Neural cell (in vitro differentiated cells): ENCODE data around the gene EGFL8. TPM values are rescaled to one million over a fixed set of nuclear protein-coding genes. Genes with fewer than 3 reads are reported as not detected.

Source experiments
- H2AFZ ChIP-seq: fragments of 200-600, 300-800 bp; sonication (generic), shearing (Covaris generic); 2 replicates; pipeline ENCODE4 v1.6.0; 2014; ENCODE audit warnings: low read depth, mild to moderate bottlenecking, antibody characterized with exemption, low read length, moderate library complexity
- H3F3A ChIP-seq: fragments of 200-600 bp; shearing (Covaris generic); 2 replicates; pipeline ENCODE4 v1.6.1; 2016; ENCODE audit warnings: mild to moderate bottlenecking, moderate library complexity, mixed read lengths, antibody characterized with exemption, low read length; ENCODE audit not compliant: insufficient read depth, poor library complexity, severe bottlenecking
- H3K27ac ChIP-seq: fragments of 200-600, 300-800 bp; sonication (generic), shearing (Covaris generic); 2 replicates; pipeline ENCODE4 v1.5.1; 2014; ENCODE audit warnings: mild to moderate bottlenecking, low read length, moderate library complexity
- H3K27me3 ChIP-seq: fragments of 300-800, 200-600 bp; sonication (generic), shearing (Covaris generic); 2 replicates; pipeline ENCODE4 v1.6.0; 2014; ENCODE audit warnings: mild to moderate bottlenecking, low read depth, low read length, moderate library complexity; ENCODE audit not compliant: insufficient read depth
- H3K36me3 ChIP-seq: fragments of 300-800, 200-600 bp; sonication (generic), shearing (Covaris generic); 2 replicates; pipeline ENCODE4 v1.5.1; 2014; ENCODE audit warnings: mild to moderate bottlenecking, antibody characterized with exemption, low read length, moderate library complexity; ENCODE audit not compliant: insufficient read depth
- H3K4me2 ChIP-seq: fragments of 300-800, 200-600 bp; sonication (generic), shearing (Covaris generic); 2 replicates; pipeline ENCODE4 v1.6.0; 2014; ENCODE audit warnings: mild to moderate bottlenecking, low read length
- H3K4me3 ChIP-seq: fragments of 300-800, 200-600 bp; sonication (generic), shearing (Covaris generic); 2 replicates; pipeline ENCODE4 v1.5.1; 2014; ENCODE audit warnings: mild to moderate bottlenecking, low read length, moderate library complexity
- H3K79me2 ChIP-seq: fragments of 200-600 bp; shearing (Covaris generic); replicated peaks from 2 replicates; pipeline ENCODE4 v1.6.0; 2014; ENCODE audit warnings: mild to moderate bottlenecking, low read length, moderate library complexity; ENCODE audit not compliant: insufficient read depth
- H3K9ac ChIP-seq: fragments of 300-800, 200-600 bp; sonication (generic), shearing (Covaris generic); 2 replicates; pipeline ENCODE4 v1.6.1; 2016; ENCODE audit warnings: mild to moderate bottlenecking, low read length, mixed read lengths
- H3K9me2 ChIP-seq: fragments of 200-600 bp; shearing (Covaris generic); 2 replicates; pipeline ENCODE4 v1.6.1; 2016; ENCODE audit warnings: mild to moderate bottlenecking, low read length, mixed read lengths; ENCODE audit not compliant: insufficient read depth
- H3K9me3 ChIP-seq: fragments of 200-600, 300-800 bp; sonication (generic), shearing (Covaris generic); 2 replicates; pipeline ENCODE4 v1.6.1; 2016; ENCODE audit warnings: mild to moderate bottlenecking, mixed run types, low read length, moderate library complexity, mixed read lengths
- H4K20me1 ChIP-seq: fragments of 200-600 bp; shearing (Covaris generic); 2 replicates; pipeline ENCODE4 v1.6.1; 2016; ENCODE audit warnings: mild to moderate bottlenecking, mixed run types; ENCODE audit not compliant: insufficient read depth
- EP300 ChIP-seq: fragments of 450-650 bp; conservative IDR thresholded peaks from 2 replicates; pipeline ENCODE4 v1.6.1; 2014; ENCODE audit warnings: antibody characterized with exemption, mild to moderate bottlenecking, moderate library complexity; ENCODE audit not compliant: poor library complexity, severe bottlenecking
- EZH2 ChIP-seq: fragments of 200-600, 300-800 bp; shearing (Covaris generic), sonication (generic); IDR thresholded peaks from 2 replicates; pipeline ENCODE4 v1.6.1; 2014; ENCODE audit warnings: antibody characterized with exemption, low read length, borderline replicate concordance, mild to moderate bottlenecking; ENCODE audit not compliant: insufficient read depth, poor library complexity, severe bottlenecking
- MXI1 ChIP-seq: fragments of 450-650 bp; conservative IDR thresholded peaks from 2 replicates; pipeline ENCODE4 v1.6.1; 2014; ENCODE audit warnings: antibody characterized with exemption, mild to moderate bottlenecking; ENCODE audit not compliant: poor library complexity, severe bottlenecking
- POLR2AphosphoS5 ChIP-seq: IDR thresholded peaks from 2 replicates; pipeline ENCODE4 v1.6.1; 2012
- RAD21 ChIP-seq: fragments of 450-650 bp; conservative IDR thresholded peaks from 2 replicates; pipeline ENCODE4 v1.6.1; 2014; ENCODE audit warnings: antibody characterized with exemption, mild to moderate bottlenecking, moderate library complexity
- SMC3 ChIP-seq: fragments of 450-650 bp; conservative IDR thresholded peaks from 2 replicates; pipeline ENCODE4 v1.6.1; 2014; ENCODE audit warnings: antibody characterized with exemption, mild to moderate bottlenecking, moderate library complexity; ENCODE audit not compliant: poor library complexity
- TAF1 ChIP-seq: IDR thresholded peaks from 2 replicates; pipeline ENCODE4 v1.6.1; 2012; ENCODE audit warnings: low read depth
- polyA plus RNA-seq: library from polyadenylated mRNA; depleted of rRNA; stranded (reverse); fragments of >200 nt; gene quantifications from 2 replicates; pipeline ENCODE4 v1.2.3, GENCODE V29; 2014
- TF ChIP-seq, protein P1 (sequence below): fragments of 450-650 bp; IDR thresholded peaks from 2 replicates; pipeline ENCODE4 v1.5.1; 2014; ENCODE audit warnings: antibody characterized with exemption, mild to moderate bottlenecking, moderate library complexity; ENCODE audit not compliant: poor library complexity, severe bottlenecking
- TF ChIP-seq, protein P2 (sequence below): IDR thresholded peaks from 2 replicates; pipeline ENCODE4 v1.6.1; 2012; ENCODE audit warnings: borderline replicate concordance

EGFL8 gene
- polyA plus RNA-seq, 1 donor from 2014 or later = 22.4 TPM

DNA sequence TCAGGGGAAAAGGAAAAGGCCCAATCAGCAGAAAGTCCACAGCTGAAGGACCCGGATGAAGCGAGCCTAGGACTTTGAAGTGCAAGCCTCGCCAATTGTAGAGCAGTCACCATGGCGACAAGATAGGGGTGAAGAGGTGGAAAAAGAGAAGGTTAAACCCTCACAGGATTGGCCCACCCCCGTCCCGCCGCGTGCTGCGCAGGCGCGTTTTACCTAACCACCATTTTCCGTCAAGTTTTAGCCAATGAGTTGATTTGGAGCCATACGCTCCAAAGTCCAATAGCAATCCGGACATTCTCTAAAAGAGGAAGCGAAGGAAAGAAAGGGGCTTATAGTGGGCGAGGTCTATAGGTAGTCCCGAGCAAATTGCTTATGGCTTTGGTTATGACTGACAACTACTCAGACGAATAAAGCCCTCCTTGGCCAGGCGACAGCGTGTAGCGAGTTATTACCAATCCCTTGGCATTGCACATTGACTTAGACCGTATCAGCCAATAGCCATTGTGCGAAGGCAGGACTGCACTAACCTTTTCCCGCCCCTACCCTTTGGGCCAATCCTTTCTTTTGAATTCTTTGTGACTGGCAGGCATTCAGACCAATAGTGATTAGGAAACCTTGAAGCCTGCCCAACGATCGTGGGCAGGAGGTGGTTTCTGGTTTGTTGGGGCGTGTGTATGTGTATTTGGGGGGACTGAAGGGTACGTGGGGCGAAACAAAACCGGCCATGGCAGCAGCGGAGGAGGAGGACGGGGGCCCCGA lies 13.6 kb downstream of the EGFL8 start, which contains the start of gene RNF5:
Gene RNF5 (plus strand): TSS at position 618 of the 759 bp plus-strand sequence. CDS start 107 bp downstream, at position 725.
- peak within 1 kb of the TSS; percentile 97 for H3K27ac ChIP-seq
- H4K20me1 ChIP-seq = no peaks in the 10 kb centered on the region
- H3K9ac ChIP-seq = peak within 1 kb of the TSS; percentile 99
- peaks cover 4% of the 10 kb centered on the region for H3F3A ChIP-seq
- peak within 1 kb of the TSS; percentile 91 for H3K4me3 ChIP-seq
- H3K4me2 ChIP-seq = peak within 1 kb of the TSS; percentile 90
- H2AFZ ChIP-seq = peak within 1 kb of the TSS; percentile 67
- H3K36me3 ChIP-seq = no peaks in the 10 kb centered on the region
- H3K9me3 ChIP-seq = no peaks in the 10 kb centered on the region
- TF ChIP-seq, protein P1, sequence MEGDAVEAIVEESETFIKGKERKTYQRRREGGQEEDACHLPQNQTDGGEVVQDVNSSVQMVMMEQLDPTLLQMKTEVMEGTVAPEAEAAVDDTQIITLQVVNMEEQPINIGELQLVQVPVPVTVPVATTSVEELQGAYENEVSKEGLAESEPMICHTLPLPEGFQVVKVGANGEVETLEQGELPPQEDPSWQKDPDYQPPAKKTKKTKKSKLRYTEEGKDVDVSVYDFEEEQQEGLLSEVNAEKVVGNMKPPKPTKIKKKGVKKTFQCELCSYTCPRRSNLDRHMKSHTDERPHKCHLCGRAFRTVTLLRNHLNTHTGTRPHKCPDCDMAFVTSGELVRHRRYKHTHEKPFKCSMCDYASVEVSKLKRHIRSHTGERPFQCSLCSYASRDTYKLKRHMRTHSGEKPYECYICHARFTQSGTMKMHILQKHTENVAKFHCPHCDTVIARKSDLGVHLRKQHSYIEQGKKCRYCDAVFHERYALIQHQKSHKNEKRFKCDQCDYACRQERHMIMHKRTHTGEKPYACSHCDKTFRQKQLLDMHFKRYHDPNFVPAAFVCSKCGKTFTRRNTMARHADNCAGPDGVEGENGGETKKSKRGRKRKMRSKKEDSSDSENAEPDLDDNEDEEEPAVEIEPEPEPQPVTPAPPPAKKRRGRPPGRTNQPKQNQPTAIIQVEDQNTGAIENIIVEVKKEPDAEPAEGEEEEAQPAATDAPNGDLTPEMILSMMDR = no peak
- TF ChIP-seq SMC3 = no peak
- TF ChIP-seq POLR2AphosphoS5 = peak; percentile 53
- no peak for TF ChIP-seq TAF1
- TF ChIP-seq EP300 = peak; percentile 11
- TF ChIP-seq RAD21 = no peak
- no peak for TF ChIP-seq EZH2
- TF ChIP-seq, protein P2, sequence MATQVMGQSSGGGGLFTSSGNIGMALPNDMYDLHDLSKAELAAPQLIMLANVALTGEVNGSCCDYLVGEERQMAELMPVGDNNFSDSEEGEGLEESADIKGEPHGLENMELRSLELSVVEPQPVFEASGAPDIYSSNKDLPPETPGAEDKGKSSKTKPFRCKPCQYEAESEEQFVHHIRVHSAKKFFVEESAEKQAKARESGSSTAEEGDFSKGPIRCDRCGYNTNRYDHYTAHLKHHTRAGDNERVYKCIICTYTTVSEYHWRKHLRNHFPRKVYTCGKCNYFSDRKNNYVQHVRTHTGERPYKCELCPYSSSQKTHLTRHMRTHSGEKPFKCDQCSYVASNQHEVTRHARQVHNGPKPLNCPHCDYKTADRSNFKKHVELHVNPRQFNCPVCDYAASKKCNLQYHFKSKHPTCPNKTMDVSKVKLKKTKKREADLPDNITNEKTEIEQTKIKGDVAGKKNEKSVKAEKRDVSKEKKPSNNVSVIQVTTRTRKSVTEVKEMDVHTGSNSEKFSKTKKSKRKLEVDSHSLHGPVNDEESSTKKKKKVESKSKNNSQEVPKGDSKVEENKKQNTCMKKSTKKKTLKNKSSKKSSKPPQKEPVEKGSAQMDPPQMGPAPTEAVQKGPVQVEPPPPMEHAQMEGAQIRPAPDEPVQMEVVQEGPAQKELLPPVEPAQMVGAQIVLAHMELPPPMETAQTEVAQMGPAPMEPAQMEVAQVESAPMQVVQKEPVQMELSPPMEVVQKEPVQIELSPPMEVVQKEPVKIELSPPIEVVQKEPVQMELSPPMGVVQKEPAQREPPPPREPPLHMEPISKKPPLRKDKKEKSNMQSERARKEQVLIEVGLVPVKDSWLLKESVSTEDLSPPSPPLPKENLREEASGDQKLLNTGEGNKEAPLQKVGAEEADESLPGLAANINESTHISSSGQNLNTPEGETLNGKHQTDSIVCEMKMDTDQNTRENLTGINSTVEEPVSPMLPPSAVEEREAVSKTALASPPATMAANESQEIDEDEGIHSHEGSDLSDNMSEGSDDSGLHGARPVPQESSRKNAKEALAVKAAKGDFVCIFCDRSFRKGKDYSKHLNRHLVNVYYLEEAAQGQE = peak; percentile 39
- TF ChIP-seq MXI1 = peak; percentile 29
- H3K9me2 ChIP-seq = no peaks in the 10 kb centered on the region
- H3K79me2 ChIP-seq = peaks cover 45% of the 10 kb centered on the region
- no peaks in the 10 kb centered on the region for H3K27me3 ChIP-seq

DNA sequence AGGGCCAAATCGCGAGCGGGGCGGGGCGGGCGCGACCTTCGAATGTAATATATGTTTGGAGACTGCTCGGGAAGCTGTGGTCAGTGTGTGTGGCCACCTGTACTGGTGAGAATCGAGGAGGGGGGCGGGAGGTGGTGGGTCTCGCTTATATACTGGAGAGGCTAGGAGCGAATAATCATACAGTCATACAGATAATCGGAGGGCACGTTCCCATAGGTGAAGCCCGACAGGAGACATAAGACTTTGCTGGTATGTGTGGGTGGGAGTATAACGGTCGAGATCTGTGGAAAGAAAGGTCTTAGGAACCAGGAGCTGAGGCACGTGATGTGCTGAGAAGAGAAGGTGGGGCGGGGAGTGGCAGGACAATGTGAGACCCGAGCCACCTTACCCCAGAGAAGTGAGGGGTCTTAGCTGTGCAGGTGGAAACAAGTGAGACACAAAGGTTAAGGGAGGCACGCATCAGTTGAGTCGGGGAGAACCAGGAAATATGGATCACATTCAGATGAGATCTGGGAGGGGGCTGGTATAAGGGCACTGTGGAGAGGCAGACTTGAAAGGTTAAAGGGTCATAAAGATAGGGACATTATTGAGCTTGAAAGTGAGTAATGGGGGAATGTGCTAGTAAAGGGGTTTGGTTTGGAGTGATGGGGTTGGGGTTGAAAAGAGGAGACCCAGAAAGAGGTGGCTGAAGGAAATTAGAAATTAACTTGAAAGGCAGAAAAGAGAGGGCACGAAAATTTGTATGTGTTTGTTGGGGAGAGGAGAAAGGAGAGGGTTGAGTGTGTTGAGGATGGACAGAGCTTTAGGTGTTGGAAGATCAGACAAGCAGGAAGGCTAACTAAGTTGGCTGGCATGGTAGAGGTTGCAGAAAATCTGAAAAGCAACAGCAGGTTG lies 14.4 kb downstream of the EGFL8 start:
- H3K4me3 ChIP-seq = peak overlapping the region; percentile 91
- H3F3A ChIP-seq = peaks cover 4% of the 10 kb centered on the region
- peaks cover 40% of the 10 kb centered on the region for H3K79me2 ChIP-seq
- peak overlapping the region; percentile 69 for H3K4me2 ChIP-seq
- TF ChIP-seq RAD21 = peak; percentile 32
- TF ChIP-seq EZH2 = no peak
- TF ChIP-seq, protein P1 = no peak
- peak; percentile 41 for TF ChIP-seq SMC3
- peak; percentile 45 for TF ChIP-seq POLR2AphosphoS5
- TF ChIP-seq, protein P2 = peak; percentile 59
- TF ChIP-seq MXI1 = peak; percentile 61
- no peak for TF ChIP-seq EP300
- peak; percentile 50 for TF ChIP-seq TAF1
- H3K27me3 ChIP-seq = no peaks in the 10 kb centered on the region
- H2AFZ ChIP-seq = peak overlapping the region; percentile 67
- no peaks in the 10 kb centered on the region for H3K36me3 ChIP-seq
- no peaks in the 10 kb centered on the region for H3K9me3 ChIP-seq
- H4K20me1 ChIP-seq = no peaks in the 10 kb centered on the region
- H3K9me2 ChIP-seq = no peaks in the 10 kb centered on the region
- peak overlapping the region; percentile 97 for H3K27ac ChIP-seq
- peak overlapping the region; percentile 99 for H3K9ac ChIP-seq
